ENCODE results near the gene KIAA1549. TPM values are rescaled to one million over a fixed set of nuclear protein-coding genes. Genes with fewer than 3 reads are reported as not detected.
A peak's percentile ranks its signal among the peaks of the same experiment; 100 is the strongest.
"Not testable (repeated sequence)": the region's sequence is repeated elsewhere in the genome, so short reads cannot be mapped to it uniquely, and the experiment has no call there.

The KIAA1549 gene
- polyA plus RNA-seq, 4 donors, result 10.7 to 17.5 (median 12.8) TPM

- DNase-seq (ENCODE audit: low read depth in 4 of 4, low spot score in 2 of 4), result no peak
These were observed 35.4 kb downstream of the KIAA1549 start for GRCh38 chr7:138945821-138946220.

- DNase-seq (ENCODE audit: low read depth in 4 of 4, low spot score in 2 of 4), result no peak
These were observed 36.0 kb downstream of the KIAA1549 start for GRCh38 chr7:138945154-138945553.

- DNase-seq (ENCODE audit: low read depth in 4 of 4, low spot score in 2 of 4), result no peak
These were observed 36.6 kb downstream of the KIAA1549 start for GRCh38 chr7:138944592-138944991.

DNA sequence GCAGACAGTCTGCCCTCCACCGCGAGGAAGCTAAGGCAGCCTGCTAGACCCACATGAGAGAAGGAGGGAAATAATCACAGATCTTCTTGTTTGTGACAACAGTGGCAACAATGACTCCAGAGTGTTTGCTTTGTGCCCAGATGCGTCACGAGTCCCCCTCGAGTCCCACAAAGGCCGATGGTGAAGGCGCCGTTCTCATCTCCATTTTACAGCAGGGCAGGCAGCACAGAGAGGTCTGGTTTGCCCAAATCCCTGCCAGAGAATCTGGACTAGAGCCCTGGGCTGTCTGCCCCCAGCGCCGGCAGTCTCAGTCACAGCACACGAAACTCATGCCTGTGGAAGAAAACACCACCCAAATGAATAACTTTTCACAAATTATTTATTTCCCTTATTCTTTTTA is 38.1 kb downstream of the KIAA1549 start:
- no peak for DNase-seq (ENCODE audit: low read depth in 4 of 4, low spot score in 2 of 4)

- DNase-seq (ENCODE audit: low read depth in 4 of 4, low spot score in 2 of 4), result no peak
These were observed 39.6 kb downstream of the KIAA1549 start for GRCh38 chr7:138941545-138941944.

- DNase-seq (ENCODE audit: low read depth in 4 of 4, low spot score in 2 of 4), result not testable (repeated sequence)
These were observed 40.6 kb downstream of the KIAA1549 start for GRCh38 chr7:138940602-138941001.

GRCh38 chr7:138937484-138937883 is 43.7 kb downstream of the KIAA1549 start:
- DNase-seq (ENCODE audit: low read depth in 4 of 4, low spot score in 2 of 4), result no peak

DNA sequence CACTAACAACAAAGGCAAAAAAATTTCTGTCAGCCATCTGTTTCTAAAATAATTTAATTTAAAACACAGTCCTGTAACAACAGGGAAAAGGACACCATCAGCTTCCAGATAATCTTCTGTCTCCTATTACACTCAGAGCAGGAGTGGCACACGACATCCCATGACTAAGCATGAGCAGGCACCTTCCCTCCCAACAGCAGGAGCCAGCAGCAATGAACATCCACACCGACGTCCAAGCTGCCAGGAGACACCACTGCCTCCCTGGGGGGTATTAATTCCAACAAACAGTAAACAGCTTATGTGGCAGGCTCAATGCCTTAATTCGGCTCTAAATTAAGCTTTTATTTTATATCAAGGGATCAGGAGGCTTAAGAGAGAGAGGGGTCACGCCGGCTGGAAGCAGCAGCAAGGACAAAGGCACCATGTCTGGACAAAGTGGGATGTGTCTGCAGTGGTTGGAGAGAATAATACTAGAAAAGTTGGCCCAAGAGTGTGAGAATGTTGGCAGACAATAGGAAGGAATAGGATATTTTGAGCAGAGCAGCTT is 45.7 kb downstream of the KIAA1549 start:
- DNase-seq (ENCODE audit: low read depth in 4 of 4, low spot score in 2 of 4), result peak in 1 of 4 donors; percentile 26

DNA sequence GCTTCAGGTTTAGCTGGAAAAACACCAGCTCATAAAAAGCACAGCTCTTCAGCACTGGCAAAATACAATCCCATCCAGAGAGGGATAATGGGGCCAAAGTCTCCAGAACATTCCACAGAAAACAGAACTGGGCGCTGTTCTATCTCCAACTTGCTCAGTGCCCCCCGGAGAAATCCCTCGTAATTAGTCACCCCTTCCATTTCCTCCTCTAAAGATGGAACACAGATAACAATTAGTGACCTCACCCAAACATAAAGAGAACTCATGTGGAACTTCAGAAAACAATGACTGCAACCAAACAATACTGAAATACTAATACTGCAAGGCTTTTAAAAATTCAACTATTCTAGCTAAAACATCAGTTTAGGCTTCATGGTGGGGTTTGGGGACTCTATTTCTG is 46.3 kb downstream of the KIAA1549 start:
- no peak for DNase-seq (ENCODE audit: low read depth in 4 of 4, low spot score in 2 of 4)

- no peak for DNase-seq (ENCODE audit: low read depth in 4 of 4, low spot score in 2 of 4)
These were observed 46.8 kb downstream of the KIAA1549 start for GRCh38 chr7:138934367-138934766.

- no peak for DNase-seq (ENCODE audit: low read depth in 4 of 4, low spot score in 2 of 4)
These were observed 48.3 kb downstream of the KIAA1549 start for GRCh38 chr7:138932870-138933269.

DNA sequence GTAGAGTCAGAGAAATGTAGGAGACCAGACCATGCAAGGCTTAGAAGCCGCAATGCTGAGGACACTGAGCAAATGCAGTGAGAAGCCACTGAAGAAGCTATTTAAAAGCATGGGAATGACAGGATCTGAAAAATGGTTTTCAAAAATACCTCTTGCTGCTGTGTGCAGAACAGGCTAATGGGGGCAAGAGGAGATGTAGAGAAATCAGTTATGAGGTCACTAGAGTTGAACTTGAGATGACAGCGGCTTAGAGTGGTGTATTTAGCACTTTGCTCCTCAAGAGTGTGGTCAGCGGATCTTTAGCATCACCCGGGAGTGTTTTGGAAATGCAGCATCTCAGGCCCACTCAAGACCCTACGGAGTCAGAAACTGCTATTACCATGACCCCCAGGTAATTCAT is 48.8 kb downstream of the KIAA1549 start:
- no peak for DNase-seq (ENCODE audit: low read depth in 4 of 4, low spot score in 2 of 4)

GRCh38 chr7:138929969-138930368 is 51.2 kb downstream of the KIAA1549 start:
- DNase-seq (ENCODE audit: low read depth in 4 of 4, low spot score in 2 of 4), result no peak

DNA sequence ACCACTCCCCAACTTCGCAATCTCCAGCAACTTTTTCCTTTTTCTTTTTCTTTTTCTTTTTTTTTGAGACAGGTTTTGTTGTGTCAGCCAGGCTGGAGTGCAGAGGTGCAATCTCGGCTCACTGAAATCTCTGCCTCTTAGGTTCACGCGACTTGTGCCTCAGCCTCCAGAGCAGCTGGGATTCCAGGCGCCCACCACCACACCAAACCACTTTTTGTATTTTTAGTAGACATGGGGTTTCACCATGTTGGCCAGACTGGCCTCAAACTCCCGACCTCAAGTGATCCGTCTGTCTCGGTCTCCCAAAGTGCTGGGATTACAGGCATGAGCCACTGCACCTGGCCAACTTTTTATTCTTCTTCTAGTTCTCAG is 55.0 kb downstream of the KIAA1549 start:
- no peak for DNase-seq (ENCODE audit: low read depth in 4 of 4, low spot score in 2 of 4)

GRCh38 chr7:138924501-138925225 is 56.5 kb downstream of the KIAA1549 start:
- no peak for DNase-seq (ENCODE audit: low read depth in 4 of 4, low spot score in 2 of 4)

GRCh38 chr7:138921277-138921676 is 59.9 kb downstream of the KIAA1549 start:
- DNase-seq (ENCODE audit: low read depth in 4 of 4, low spot score in 2 of 4), result no peak

DNA sequence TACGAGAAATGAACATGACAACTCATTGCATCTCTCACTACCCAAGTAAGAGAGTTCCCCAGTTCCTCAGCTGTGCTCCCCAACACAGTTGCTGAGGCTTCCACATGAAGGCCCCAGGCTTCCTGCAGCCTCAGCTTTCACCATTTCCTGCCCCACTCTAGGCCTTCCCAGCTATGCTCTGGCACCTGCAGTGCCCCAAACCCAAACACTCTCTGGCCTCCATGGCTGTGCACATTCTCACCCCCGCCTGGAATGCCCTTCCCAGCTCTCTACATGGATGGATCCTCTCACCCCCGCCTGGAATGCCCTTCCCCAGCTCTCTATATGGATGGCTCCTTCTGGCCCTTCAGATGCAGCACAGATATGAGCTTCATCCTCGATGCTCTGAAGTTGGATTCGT is 61.3 kb downstream of the KIAA1549 start:
- no peak for DNase-seq (ENCODE audit: low read depth in 4 of 4, low spot score in 2 of 4)

GRCh38 chr7:138919216-138919615 is 62.0 kb downstream of the KIAA1549 start:
- no peak for DNase-seq (ENCODE audit: low read depth in 4 of 4, low spot score in 2 of 4)

DNA sequence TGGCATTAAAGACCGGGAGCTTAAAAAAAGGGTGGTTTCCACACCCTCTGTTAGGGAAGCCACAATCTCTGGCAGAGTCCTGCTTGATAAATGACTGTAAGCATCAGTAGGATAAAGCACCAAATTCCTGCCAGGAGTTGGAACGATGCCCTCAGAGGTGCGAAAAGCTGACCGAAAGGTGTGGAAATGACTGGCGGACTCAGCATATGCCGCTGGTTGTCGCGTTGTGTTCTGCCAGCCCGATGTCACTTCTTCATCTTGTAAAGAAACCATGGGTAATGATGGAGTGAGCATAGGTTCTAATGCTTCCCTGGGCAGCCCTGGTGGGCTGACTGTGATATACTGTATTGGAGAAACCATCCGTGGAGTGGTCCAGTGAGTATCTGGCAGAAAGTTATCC is 62.4 kb downstream of the KIAA1549 start:
- DNase-seq (ENCODE audit: low read depth in 4 of 4, low spot score in 2 of 4), result no peak

DNA sequence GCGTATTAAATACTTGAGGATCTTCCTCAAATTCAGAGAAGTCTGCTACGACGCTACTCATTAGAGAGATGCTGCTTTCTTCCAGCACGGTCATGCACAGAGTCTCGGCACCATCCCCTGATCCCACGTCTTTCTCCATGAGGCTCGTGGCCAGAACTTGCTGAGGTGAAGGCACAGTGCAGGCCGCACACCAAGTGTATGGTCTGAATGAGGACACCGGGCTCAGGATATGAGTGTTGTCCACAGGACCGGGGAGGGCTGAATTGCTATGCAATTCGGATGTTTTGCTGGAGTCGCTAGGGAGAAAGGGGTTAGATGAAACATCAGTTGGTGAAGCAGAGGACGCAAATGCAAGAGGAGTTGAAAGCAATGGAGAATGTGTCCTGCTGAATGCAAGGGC is 63.0 kb downstream of the KIAA1549 start:
- DNase-seq (ENCODE audit: low read depth in 4 of 4, low spot score in 2 of 4), result no peak

GRCh38 chr7:138917771-138918170 is 63.4 kb downstream of the KIAA1549 start:
- DNase-seq (ENCODE audit: low read depth in 4 of 4, low spot score in 2 of 4), result no peak

DNA sequence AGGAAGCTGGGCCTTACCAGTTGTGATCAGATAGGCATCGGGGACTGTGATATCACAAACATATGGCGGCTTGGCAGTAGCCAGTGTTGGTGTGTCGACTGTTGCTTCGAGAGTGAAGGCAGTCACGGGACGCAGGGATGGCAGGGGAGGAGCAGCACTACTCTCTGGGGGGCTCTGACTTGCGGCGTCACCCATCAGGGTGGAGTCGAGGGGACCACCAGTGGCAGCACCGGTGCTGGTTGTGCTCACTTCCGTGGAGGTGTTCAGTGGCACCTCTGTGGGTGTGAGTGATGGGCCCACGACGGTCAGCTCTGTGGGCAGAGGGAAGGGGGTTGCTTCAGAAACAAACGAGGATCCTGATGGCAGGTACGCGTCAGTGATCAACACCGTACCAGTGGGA is 64.5 kb downstream of the KIAA1549 start:
- DNase-seq (ENCODE audit: low read depth in 4 of 4, low spot score in 2 of 4), result no peak

GRCh38 chr7:138916275-138916674 is 64.9 kb downstream of the KIAA1549 start:
- DNase-seq (ENCODE audit: low read depth in 4 of 4, low spot score in 2 of 4), result no peak

All from left renal cortex interstitium (tissue), 4 donors.